ENCODE measurements around the gene SLFN13. TPM values are rescaled to one million over a fixed set of nuclear protein-coding genes. Genes with fewer than 3 reads are reported as not detected.
"Not testable (repeated sequence)": the region's sequence is repeated elsewhere in the genome, so short reads cannot be mapped to it uniquely, and the experiment has no call there.

Gene SLFN13
- polyA plus RNA-seq, 1 donor, result 50.2 TPM

DNA sequence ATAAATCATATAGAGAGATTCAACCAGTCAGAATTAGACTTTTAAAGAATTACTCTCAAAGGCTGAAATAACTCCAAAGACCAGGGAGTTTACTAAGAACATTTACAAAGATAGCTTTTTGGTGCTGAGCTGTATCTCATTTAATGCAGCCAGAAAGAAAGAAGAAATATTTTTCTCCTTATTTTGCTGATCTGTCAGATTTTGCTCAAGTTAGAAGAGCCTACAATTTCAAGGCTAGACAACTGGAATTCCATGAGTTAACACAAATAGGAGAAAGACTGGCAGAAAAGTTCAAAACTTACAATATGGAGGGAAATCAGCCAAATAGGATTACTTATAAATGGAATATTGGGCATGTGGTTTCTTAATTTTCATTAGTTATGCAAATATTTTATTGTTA, 10.1 kb downstream of the SLFN13 start:
- no peak for DNase-seq

DNA sequence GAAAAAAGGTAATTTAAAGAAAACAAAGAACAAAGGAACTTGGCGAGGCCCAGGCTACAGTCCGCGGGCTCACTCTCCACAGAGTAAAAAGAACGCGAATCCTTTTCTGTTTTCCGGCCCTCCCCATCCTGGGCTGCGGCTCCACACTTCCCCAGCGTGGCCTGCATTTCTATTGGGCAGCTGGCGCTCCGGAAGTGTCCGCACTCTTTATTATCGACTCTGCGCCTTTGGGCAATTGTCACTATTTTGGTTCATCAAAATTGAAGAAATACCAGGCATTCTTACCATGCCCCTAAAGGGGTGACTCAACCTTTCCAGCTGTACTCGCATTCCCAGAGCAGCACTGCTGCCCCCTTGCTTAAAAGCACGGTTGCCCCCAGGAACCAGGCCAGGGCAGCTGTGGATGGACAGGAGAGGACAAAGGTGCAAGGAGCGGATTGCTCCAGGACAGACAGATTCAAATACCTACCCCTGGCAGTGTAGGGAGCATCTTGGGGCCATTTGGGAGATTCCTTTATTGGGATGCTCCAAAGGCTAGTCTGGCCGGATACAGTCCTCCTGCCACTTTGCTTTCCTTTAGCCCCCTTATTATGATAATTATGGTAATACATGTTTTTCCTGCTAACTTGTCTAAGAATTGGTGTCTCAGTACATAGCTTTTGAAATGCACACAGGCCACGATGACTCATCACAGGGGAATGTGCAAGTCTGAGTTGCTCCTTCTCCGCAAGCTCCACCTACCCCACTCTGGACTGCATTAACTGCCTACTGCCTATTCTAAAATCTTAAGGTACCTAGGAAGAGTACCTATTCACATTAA, 15.3 kb downstream of the SLFN13 start:
- peak; percentile 82 for DNase-seq

DNA sequence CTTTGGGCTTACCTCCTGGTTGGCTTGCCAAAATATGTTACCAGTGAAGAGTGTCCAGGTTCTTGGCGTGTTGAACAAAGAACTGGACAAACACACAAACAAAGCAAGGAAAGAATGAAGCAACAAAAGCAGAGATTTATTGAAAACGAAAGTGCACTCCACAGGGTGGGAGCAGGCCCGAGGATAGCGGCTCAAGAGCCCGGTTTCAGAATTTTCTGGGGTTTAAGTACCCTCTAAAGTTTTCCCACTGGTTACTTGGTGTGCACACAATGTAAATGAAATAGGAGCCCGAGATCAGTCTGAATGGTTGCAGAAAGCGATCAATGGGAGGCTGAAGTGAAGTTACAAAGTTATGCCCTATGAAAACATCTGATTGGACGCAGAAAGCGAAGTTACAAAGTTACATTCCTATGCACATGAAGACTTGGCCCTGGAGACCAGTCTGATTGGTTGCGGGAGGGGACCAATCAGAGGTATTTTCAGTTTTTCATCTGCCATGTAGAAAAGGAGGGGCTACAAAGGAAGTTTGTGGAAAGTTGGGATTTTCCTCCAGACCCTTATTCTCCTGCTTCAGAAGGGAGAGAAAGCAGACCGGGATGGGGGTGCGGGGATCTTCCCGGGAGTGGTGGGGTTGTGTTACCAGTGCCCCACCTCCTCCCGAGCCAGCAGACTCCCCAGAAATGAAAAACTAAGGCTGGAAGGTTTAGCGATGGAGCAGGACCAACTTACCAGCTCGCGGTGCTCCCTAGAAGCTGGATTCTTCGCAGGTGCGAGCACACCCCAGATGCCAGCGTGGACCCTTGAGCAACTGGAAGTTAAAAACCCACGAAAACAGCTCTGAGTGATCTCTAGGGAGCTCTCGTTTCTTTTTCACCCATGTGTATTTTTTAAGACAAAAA, 16.1 kb downstream of the SLFN13 start, which contains the start of gene SLFN12:
Gene SLFN12, minus strand, starts transcription at position 325 of the 899 bp plus-strand sequence. CDS start 9,472 bp downstream, outside the sequence.
- peak; percentile 92 for DNase-seq

DNA sequence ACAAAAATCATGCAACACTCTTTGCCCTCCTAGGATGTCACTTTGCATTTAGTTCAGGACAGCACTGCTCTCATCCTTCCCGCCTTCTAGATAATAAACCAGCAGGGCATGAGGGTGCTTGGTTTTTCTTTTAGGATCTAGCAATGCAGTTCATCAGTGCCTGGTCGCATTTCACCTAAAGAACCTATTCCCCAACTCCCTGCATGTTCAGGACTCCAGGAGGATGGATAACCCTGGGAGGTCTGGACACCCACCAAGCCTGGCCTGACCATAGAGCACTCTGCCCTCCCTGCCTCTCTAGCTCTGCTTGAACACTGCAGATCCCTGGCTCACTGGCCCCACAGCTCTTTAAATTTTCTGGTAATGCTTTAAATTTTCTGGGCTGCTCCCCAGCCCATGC, 18.9 kb downstream of the SLFN13 start:
- DNase-seq, result no peak

DNA sequence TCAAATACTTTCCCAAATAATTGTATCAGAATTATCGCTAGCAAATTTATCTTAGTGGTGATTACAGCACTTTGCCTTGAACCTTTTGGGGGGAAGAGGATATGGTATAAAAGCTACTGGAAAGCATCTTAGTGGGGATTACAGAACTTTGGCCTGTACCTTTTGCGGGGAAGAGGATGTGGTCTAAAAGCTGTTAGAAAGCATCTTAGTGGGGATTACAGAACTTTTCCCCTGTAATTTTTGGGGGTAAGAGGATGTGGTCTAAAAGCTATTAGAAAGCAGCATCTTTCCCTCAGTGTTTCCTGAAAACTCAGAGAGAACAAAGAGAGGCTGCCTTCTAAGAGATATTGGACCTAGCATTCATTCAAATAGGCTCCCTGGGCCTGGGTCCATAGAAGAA, 20.3 kb downstream of the SLFN13 start:
- DNase-seq, result no peak

DNA sequence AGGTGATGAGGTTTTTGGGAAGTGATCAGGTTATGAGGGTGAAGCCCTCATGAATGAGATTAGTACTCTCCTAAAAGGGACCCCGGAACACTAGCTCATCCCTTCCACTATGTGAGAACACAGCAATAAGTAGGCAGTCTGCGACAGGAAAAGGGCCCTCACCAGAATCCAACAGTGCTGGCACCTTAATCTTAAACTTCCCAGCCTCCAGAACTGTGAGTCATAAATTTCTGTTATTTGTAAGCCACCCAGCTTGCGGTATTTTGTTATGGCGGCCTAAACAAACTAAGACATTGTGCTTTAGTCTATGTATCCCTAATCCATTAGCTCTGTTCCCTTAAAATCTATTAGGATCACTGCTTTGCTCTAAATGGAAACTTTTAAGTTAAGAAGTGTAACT, 24.8 kb downstream of the SLFN13 start:
- no peak for DNase-seq

DNA sequence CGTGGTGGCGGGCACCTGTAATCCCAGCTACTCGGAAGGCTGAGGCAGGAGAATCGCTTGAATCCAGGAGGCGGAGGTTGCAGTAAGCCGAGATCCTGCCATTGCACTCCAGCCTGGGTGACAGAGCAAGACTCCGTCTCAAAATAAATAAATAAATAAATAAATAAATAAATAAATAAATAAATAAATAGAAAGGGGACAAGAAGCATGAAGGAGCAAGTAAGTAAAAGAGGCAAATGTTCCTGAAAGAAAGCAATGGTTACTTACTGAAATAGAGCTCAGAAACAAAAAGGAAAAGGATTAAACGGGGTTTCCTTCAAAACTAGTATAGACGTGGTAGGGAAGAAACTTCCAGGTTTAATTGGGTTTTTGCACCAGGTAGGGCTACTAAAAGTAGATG, 27.5 kb downstream of the SLFN13 start:
- DNase-seq, result not testable (repeated sequence)

DNA sequence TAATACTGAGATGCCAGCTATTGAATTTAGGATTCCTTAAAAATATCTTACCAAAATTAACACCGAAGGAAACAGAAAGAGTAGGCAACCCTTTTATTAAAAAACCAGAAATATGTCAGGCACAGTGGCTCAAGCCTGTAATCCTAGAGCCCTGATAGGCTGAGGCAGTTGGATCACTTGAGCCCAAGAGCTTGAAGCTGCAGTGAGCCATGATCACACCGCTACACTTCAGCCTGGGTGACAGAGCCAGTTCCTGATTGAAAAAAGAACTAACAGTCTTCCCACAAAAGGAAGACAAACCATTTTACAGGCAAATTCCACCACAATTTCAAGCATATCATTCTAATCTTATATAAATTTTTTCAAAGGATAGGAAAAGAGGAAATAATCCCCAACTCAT, 31.9 kb downstream of the SLFN13 start:
- DNase-seq, result no peak

DNA sequence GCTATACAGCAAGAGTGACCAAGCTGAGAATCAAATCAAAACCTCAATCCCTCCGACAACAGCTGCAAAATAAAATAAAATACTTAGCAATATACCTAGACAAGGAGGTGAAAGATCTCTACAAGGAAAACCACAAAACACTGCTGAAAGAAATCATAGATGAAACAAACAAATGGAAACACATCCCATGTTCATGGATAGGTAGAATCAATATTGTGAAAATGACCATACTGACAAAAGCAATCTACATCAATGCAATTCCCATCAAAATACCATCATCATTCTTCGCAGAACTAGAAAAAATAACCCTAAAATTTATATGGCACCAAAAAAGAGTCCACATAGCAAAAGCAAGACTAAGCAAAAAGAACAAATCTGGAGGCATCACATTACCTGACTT, 33.9 kb downstream of the SLFN13 start:
- not testable (repeated sequence) for DNase-seq

DNA sequence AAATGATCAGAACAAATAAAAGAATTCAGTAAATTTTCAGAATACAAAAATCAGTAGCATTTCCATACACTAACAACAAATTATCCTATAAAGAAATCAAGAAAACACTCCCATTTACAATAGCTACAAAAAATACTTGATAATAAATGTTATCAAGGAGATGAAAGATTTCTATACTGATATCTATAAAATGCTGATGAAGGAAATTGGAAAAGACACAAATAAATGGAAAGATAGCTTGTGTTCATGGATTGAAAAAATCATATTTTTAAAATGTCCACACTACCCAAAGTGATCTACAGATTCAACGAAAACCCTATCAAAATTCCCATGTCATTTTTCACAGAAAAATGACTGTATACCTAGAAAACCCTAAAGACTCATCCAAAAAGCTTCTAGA, 34.3 kb downstream of the SLFN13 start:
- no peak for DNase-seq

DNA sequence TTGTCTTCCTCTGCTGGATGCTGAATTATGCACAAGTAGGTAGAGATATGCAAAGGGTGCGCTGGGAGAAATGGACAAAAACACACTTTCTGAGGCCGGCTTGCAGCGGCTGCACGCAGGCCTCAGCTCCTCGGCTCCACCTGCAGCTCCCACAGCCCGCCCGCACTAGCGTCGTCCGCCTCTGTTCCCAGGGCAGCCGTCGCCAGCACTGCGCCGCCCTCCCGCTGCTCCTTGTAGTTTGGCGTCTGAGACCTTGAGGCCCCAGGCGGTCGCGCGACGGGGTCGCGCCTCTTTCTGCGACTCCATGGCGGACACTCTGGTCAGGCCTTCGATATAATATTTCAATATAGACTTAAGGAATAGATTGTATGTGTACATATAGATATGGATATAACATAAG, 41.0 kb downstream of the SLFN13 start:
- no peak for DNase-seq

DNA sequence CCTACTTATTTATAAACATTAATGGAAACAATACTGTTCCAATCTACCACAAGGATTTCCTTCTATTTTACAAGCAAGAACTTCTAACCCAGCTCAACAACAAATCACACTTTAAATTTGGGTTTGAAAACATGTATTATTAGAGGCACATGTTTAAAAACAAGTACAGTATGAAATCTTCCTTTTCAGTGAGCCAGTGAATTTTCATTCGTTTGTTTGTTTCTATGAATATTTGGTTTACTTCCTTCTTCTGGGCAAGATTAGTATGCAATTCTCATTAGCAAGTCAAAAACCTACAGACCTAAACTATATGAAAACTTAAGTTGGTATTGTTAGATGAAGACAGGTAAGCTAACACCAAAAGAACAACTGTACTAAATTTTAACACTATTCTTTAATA, 42.0 kb downstream of the SLFN13 start:
- no peak for DNase-seq

DNA sequence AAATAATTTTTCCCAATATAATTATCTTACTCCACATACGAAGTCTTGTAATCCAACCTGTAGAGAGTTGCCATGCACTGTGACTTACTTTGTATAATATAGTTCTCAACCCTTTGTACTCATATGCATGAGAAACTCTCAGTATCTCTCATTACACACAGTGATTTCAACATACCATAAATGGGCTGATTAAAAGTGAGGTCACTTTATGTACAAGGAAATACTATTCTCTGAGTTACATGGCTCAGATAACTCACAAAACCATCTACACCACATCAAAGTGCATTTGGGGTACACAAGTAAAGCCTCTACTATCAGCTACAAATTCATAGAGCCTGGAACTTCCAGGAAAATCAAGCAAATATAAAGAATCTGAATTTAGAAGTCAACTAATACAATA, 44.2 kb downstream of the SLFN13 start:
- DNase-seq, result no peak

DNA sequence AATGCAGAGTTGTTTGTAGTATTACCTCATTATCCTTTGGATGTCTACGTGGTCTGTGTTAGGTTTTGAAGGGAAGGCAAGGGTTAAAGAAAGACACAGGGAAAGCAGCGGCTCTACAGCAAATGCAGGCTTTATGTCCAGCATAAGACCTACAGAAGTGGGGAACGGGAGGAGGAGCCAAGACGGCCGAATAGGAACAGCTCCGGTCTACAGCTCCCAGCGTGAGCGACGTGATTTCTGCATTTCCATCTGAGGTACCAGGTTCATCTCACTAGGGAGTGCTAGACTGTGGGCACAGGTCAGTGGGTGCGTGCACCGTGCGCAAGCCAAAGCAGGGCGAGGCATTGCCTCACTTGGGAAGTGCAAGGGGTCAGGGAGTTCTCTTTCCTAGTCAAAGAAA, 54.8 kb downstream of the SLFN13 start:
- DNase-seq, result not testable (repeated sequence)

DNA sequence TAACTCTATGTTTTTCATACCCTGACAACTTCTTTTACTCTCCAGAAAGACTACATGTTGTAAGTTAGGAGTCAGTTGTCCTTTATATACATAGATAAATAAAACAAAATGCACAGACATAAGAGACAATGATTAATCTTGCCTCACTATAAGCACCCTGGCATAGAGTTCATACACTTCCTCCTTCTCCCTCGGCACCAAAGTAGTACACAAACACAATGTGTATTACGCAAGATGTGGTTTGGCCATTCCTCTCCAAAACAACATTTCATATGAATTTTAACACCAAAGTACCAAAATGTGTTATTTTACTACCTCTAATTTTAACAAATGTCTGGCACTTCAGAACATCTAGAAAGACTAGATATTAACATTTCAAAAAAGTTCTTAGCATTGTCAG, 57.9 kb downstream of the SLFN13 start:
- no peak for DNase-seq

DNA sequence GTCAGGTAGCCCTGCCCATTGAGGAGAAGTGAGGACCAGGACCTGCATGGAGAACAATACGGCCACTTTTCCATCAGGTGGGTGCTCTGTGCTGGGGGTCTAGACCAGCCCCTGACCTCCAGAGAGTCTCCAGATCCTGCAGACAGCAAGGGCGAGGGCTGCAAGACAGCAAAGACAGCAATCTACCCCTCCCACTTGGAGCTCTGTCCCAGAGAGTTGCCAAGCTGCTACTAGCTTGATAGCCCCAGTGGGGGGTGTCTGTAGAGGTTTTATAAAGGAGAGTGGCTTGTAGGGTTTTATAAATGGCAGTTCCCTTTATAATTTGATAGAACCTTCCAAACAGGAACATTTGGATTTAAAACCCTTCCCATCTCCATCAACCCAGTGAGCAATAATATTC, 58.4 kb downstream of the SLFN13 start:
- no peak for DNase-seq

DNA sequence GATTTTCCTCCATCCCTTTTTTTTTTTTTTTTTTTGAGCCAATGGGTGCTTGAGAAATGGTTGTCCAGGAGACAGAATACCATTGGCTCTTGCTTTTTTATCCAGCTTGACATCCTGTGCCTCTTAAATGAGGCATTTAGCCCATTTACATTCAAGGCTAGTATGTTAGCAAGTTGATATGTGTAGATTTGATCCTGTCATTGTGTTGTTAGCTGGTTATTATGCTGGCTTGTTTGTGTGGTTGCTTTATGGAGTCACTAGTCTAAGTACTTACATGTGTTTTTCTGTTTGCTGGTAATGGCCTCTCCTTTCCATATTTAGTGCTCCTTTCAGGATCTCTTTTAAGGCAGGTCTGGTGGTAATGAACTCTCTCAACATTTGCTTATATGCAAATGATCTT, 61.1 kb downstream of the SLFN13 start:
- no peak for DNase-seq

Other genes with a start within 250 kb of the SLFN13 start
- gene SLFN5, start 205.7 kb downstream of the SLFN13 start, polyA plus RNA-seq (ENCODE audit: insufficient read length), result 16.3 TPM
- gene SLFN11, start 75.1 kb downstream of the SLFN13 start, polyA plus RNA-seq (ENCODE audit: insufficient read length), result 11.6 TPM
- 21.1 TPM for gene SLFN12, start 16.3 kb downstream of the SLFN13 start, polyA plus RNA-seq (ENCODE audit: insufficient read length)
- gene SLFN12L, start 88.9 kb upstream of the SLFN13 start, polyA plus RNA-seq (ENCODE audit: insufficient read length), result 0.18 TPM
- 0.08 TPM for gene SLFN14, start 112.1 kb upstream of the SLFN13 start, polyA plus RNA-seq (ENCODE audit: insufficient read length)
- gene PEX12, start 129.8 kb upstream of the SLFN13 start, polyA plus RNA-seq (ENCODE audit: insufficient read length), result 10.1 TPM
- gene AP2B1, start 138.6 kb upstream of the SLFN13 start, polyA plus RNA-seq (ENCODE audit: insufficient read length), result 143 TPM